Osteocyte (in vitro differentiated cells): ENCODE results near the gene PRKCI. TPM values are rescaled to one million over a fixed set of nuclear protein-coding genes. Genes with fewer than 3 reads are reported as not detected.
A peak's percentile ranks its signal among the peaks of the same experiment; 100 is the strongest.
"Not testable (repeated sequence)": the region's sequence is repeated elsewhere in the genome, so short reads cannot be mapped to it uniquely, and the experiment has no call there.

Experiments used
- DNase-seq: peaks from one replicate; pipeline ENCODE4 v3.0.0; 2021; ENCODE audit warnings: mixed read lengths; ENCODE audit not compliant: unreplicated experiment; ENCODE audit errors: extremely low spot score
- H3K27ac Mint-ChIP-seq: one replicate; pipeline ENCODE4 v1.8.0; 2021; ENCODE audit warnings: mild to moderate bottlenecking, mixed read lengths; ENCODE audit not compliant: unreplicated experiment
- H3K27me3 Mint-ChIP-seq: one replicate; pipeline ENCODE4 v1.8.0; 2021; ENCODE audit warnings: mixed read lengths; ENCODE audit not compliant: unreplicated experiment
- H3K36me3 Mint-ChIP-seq: one replicate; pipeline ENCODE4 v1.8.0; 2021; ENCODE audit warnings: mixed read lengths; ENCODE audit not compliant: unreplicated experiment
- H3K4me1 Mint-ChIP-seq: one replicate; pipeline ENCODE4 v1.8.0; 2021; ENCODE audit warnings: mixed read lengths; ENCODE audit not compliant: unreplicated experiment
- H3K4me3 Mint-ChIP-seq: one replicate; pipeline ENCODE4 v1.8.0; 2021; ENCODE audit warnings: mild to moderate bottlenecking, moderate library complexity, mixed read lengths; ENCODE audit not compliant: unreplicated experiment
- H3K9me3 Mint-ChIP-seq: one replicate; pipeline ENCODE4 v1.8.0; 2021; ENCODE audit warnings: mixed read lengths; ENCODE audit not compliant: unreplicated experiment
- CTCF ChIP-seq: fragments of 200-600 bp; sonication (generic); IDR thresholded peaks from 2 replicates; pipeline ENCODE4 v1.5.0; 2021; ENCODE audit warnings: antibody characterized with exemption, mild to moderate bottlenecking, moderate library complexity
- total RNA-seq: library from RNA; stranded (reverse); gene quantifications from 2 replicates; pipeline ENCODE4 v1.2.1, GENCODE V29; 2021

The PRKCI gene
- total RNA-seq, 1 donor from 2014 or later = 48.0 TPM

- H3K27me3 Mint-ChIP-seq = no peaks in the 10 kb centered on the region
- H3K27ac Mint-ChIP-seq = no peak overlapping the region
- H3K36me3 Mint-ChIP-seq = no peaks in the 10 kb centered on the region
- H3K4me1 Mint-ChIP-seq = peaks cover 3% of the 10 kb centered on the region
- no peak for TF ChIP-seq CTCF
- DNase-seq = no peak
- H3K9me3 Mint-ChIP-seq = no peaks in the 10 kb centered on the region
- H3K4me3 Mint-ChIP-seq = no peak overlapping the region
Measured at GRCh38 chr3:170338690-170339340, 116.6 kb downstream of the PRKCI start.

GRCh38 chr3:170342273-170342672 is 120.0 kb downstream of the PRKCI start:
- not testable (repeated sequence) for H3K4me1 Mint-ChIP-seq, H3K4me3 Mint-ChIP-seq, H3K27ac Mint-ChIP-seq, H3K27me3 Mint-ChIP-seq, H3K36me3 Mint-ChIP-seq, H3K9me3 Mint-ChIP-seq
- peak; percentile 56 for DNase-seq

- not testable (repeated sequence) for H3K27ac Mint-ChIP-seq, H3K36me3 Mint-ChIP-seq, H3K4me1 Mint-ChIP-seq, DNase-seq, H3K9me3 Mint-ChIP-seq, H3K27me3 Mint-ChIP-seq, H3K4me3 Mint-ChIP-seq
Measured at GRCh38 chr3:170343859-170344258, 121.6 kb downstream of the PRKCI start.

- no peak overlapping the region for H3K4me3 Mint-ChIP-seq
- H3K4me1 Mint-ChIP-seq = peaks cover 9% of the 10 kb centered on the region
- no peaks in the 10 kb centered on the region for H3K9me3 Mint-ChIP-seq
- H3K36me3 Mint-ChIP-seq = no peaks in the 10 kb centered on the region
- DNase-seq = no peak
- no peaks in the 10 kb centered on the region for H3K27me3 Mint-ChIP-seq
- TF ChIP-seq CTCF = no peak
- H3K27ac Mint-ChIP-seq = peak overlapping the region; percentile 35
Measured at GRCh38 chr3:170344971-170345370, 122.7 kb downstream of the PRKCI start.

GRCh38 chr3:170346481-170347392 is 124.5 kb downstream of the PRKCI start:
- Mint-ChIP-seq H3K4me1 (peaks cover 6% of the 10 kb centered on the region), H3K9me3 (no peaks in the 10 kb centered on the region), H3K4me3 (no peak overlapping the region), H3K36me3 (no peaks in the 10 kb centered on the region), H3K27ac (no peak overlapping the region), H3K27me3 (no peaks in the 10 kb centered on the region)
- DNase-seq = no peak
- TF ChIP-seq CTCF = no peak
